Activated CD4-positive, alpha-beta T cell treated with anti-CD3 and anti-CD28 coated beads for 24 hours (primary cell): Measurements from ENCODE around the gene RAB35.
"Not testable (repeated sequence)": the region's sequence is repeated elsewhere in the genome, so short reads cannot be mapped to it uniquely, and the experiment has no call there.

Source experiments
- DNase-seq, 2 donors: peaks; one replicate each; pipeline ENCODE4 v3.0.0-alpha.2; 2020; ENCODE audit warnings: low read depth in 2 of 2

The RAB35 gene

GRCh38 chr12:120060717-120061116, 55.8 kb downstream of the RAB35 start:
- no peak for DNase-seq

- no peak for DNase-seq
Measured at GRCh38 chr12:120060196-120060595, 56.4 kb downstream of the RAB35 start.

- DNase-seq: no peak
Measured at GRCh38 chr12:120056739-120057138, 59.8 kb downstream of the RAB35 start.

DNA sequence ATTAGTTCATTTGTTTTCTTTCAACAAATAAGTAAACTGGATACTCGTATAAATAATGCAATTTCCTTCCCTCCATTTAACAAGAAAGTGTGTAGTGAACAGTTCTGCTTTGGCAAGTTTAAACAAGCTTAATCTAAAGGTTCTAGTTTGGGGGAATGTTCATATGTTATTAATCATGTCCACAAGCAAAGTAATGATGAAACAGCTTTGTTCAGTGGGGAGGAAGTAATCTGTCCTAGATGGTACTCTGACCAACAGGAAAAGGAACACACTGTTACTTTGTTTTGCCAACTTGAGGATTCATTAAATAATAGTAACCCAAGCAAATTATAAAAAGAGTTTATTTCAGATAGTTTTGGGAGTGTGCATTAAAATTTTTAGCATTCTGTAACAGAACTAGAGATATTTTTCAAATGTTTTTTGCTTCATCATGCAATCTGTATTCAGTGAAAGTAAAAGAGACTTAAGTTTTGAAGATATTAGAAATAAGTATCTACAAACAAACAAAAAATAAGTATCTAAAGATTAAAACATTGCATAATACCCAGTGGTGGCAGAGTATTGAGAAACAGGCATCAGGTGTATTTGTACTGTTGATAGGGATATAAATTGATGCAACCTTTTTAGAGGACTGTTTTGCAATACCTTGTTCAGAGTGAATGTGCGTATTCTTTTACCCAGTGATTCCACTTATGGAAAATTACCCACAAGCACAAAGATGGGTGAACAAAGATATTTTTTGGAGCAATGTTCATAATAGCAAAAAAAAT, 61.1 kb downstream of the RAB35 start:
- DNase-seq: no peak

DNA sequence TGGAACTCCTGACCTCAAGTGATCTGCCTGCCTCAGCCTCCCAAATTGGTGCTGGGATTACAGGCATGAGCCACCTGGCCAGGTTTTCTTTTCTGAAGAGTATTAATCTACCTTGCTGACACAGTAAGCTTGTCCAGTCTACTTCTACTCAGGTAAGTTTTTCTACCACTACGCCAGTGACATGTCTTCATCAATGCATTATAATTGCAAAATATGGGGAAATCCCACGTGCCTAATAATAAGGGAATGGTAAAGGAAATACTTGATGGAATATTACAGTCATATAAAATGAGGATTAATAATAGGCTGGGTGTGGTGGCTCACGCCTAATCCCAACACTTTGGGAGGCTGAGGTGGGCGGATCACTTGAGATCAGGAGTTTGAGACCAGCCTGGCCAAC, 62.3 kb downstream of the RAB35 start:
- no peak for DNase-seq

DNA sequence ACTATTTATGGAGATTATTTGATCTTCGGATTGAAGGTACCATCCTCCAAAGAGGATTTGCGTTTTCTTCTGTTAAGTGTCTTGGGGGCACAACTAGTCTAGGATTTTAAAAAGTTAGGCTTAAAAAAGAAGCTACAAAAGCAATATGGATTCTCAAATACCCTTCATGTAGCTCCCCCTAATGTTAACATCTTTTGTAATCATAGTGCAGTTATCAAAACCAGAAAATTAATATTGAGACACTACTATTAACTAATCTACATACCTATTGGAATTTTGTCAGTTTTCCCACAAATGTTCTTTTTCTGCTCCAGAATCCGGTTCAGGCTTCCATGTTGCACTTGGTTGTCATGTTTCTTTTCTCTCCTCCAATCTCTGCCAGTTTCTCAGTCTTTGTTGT, 65.0 kb downstream of the RAB35 start:
- DNase-seq: no peak

- no peak for DNase-seq
Measured at GRCh38 chr12:120049426-120049825, 67.1 kb downstream of the RAB35 start.

GRCh38 chr12:120048263-120048662, 68.3 kb downstream of the RAB35 start:
- DNase-seq: no peak

GRCh38 chr12:120047072-120047471, 69.5 kb downstream of the RAB35 start:
- no peak for DNase-seq

DNA sequence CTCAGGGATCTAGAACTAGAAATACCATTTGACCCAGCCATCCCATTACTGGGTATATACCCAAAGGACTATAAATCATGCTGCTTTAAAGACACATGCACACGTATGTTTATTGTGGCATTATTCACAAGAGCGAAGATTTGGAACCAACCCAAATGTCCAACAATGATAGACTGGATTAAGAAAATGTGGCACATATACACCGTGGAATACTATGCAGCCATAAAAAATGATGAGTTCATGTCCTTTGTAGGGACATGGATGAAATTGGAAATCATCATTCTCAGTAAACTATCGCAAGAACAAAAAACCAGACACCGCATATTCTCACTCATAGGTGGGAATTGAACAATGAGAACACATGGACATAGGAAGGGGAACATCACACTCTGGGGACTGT, 71.2 kb downstream of the RAB35 start:
- not testable (repeated sequence) for DNase-seq
